ENCODE data around the gene SMARCA4.

DNA sequence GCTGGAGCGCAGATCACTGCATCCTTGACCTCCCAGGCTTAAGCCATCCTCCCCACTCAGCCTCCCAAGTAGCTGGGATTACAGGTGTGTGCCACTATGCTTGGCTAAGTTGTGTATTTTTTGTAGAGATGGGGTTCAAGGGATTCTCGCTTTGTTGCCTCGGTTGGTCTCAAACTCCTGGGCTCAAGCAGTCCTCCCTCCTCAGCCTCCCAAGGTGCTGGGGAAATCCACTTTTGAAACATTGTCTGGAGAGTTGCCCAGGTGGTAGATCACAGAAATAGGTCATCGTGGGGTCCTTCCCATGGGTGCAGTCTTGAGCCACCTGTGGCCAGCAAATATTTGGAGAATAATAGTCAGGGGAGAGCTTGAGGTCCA is 133.7 kb downstream of the SMARCA4 start:
- no peak for TF ChIP-seq YY1 (IDR thresholded peaks at IDR 0.05; ENCODE audit: insufficient read depth, insufficient read length)
- no peak for TF ChIP-seq ZNF274 (IDR thresholded peaks at IDR 0.05; ENCODE audit: low read depth, low read length)
- no peak for TF ChIP-seq SUZ12 (IDR thresholded peaks at IDR 0.05; ENCODE audit: extremely low read depth, insufficient read depth, insufficient read length)

Measured in NT2/D1 (cell line).